WTC11 (cell line): Measurements from ENCODE around the gene ABCB11. TPM values are rescaled to one million over a fixed set of nuclear protein-coding genes. Genes with fewer than 3 reads are reported as not detected.

Experiments
- ATAC-seq: fragments of 200-7000 bp; cut with Tn5 transposase; 2 replicates; pipeline ENCODE4 v1.10.0; 2021; ENCODE audit warnings: mild to moderate bottlenecking, moderate library complexity
- CTCF ChIA-PET: fragments of 300-600 bp; sonication (Branson Sonifier 250); formaldehyde crosslinking; loops from one replicate; lab custom pipeline; 2021; ENCODE audit warnings: antibody characterized with exemption; lab: Charles Lee
- POLR2A ChIA-PET: fragments of 350-600 bp; sonication (Branson Sonifier 250); formaldehyde crosslinking; loops from one replicate; lab custom pipeline; 2021; ENCODE audit warnings: antibody characterized with exemption; lab: Charles Lee
- DNase-seq: peaks from one replicate; pipeline ENCODE4 v3.0.0; 2021; ENCODE audit warnings: low spot score
- H3K27ac Mint-ChIP-seq: 2 replicates; pipeline ENCODE4 v1.8.0; 2021; ENCODE audit warnings: mixed read lengths
- H3K27me3 Mint-ChIP-seq: 2 replicates; pipeline ENCODE4 v1.8.0; 2021; ENCODE audit warnings: low read depth, mild to moderate bottlenecking, moderate library complexity, mixed read lengths
- H3K36me3 Mint-ChIP-seq: 2 replicates; pipeline ENCODE4 v1.8.0; 2021; ENCODE audit warnings: mixed read lengths
- H3K4me1 Mint-ChIP-seq: 2 replicates; pipeline ENCODE4 v1.8.0; 2022; ENCODE audit warnings: mixed read lengths
- H3K4me3 Mint-ChIP-seq: 2 replicates; pipeline ENCODE4 v1.8.0; 2021; ENCODE audit warnings: mild to moderate bottlenecking, moderate library complexity, mixed read lengths
- H3K9me3 Mint-ChIP-seq: 2 replicates; pipeline ENCODE4 v1.8.0; 2021; ENCODE audit warnings: mixed read lengths
- CBFB ChIP-seq: sonication (generic); formaldehyde crosslinking; IDR thresholded peaks from 2 replicates; pipeline ENCODE4 v1.8.1; 2022; ENCODE audit warnings: mild to moderate bottlenecking, low read depth, missing genetic modification reagents
- CREB1 ChIP-seq: sonication (generic); formaldehyde crosslinking; IDR thresholded peaks from 2 replicates; pipeline ENCODE4 v1.8.0; 2023; ENCODE audit warnings: mild to moderate bottlenecking, missing genetic modification reagents
- ELF4 ChIP-seq: sonication (generic); formaldehyde crosslinking; IDR thresholded peaks from 2 replicates; pipeline ENCODE4 v1.8.1; 2022; ENCODE audit warnings: low read depth, mild to moderate bottlenecking, moderate library complexity, missing genetic modification reagents
- FOXJ3 ChIP-seq: sonication (generic); formaldehyde crosslinking; IDR thresholded peaks from 2 replicates; pipeline ENCODE4 v1.9.0; 2021; ENCODE audit warnings: missing genetic modification reagents, mild to moderate bottlenecking, borderline replicate concordance
- FOXP1 ChIP-seq: sonication (generic); formaldehyde crosslinking; IDR thresholded peaks from 2 replicates; pipeline ENCODE4 v1.8.0; 2022; ENCODE audit warnings: missing genetic modification reagents, mild to moderate bottlenecking, moderate library complexity, borderline replicate concordance
- IRF2 ChIP-seq: sonication (generic); formaldehyde crosslinking; IDR thresholded peaks from 2 replicates; pipeline ENCODE4 v1.8.0; 2022; ENCODE audit warnings: low read depth, missing genetic modification reagents, borderline replicate concordance
- JUN ChIP-seq: sonication (generic); formaldehyde crosslinking; IDR thresholded peaks from 2 replicates; pipeline ENCODE4 v1.8.0; 2023; ENCODE audit warnings: mild to moderate bottlenecking, missing genetic modification reagents
- KAT7 ChIP-seq: sonication (generic); formaldehyde crosslinking; IDR thresholded peaks from 2 replicates; pipeline ENCODE4 v1.8.1; 2023; ENCODE audit warnings: missing genetic modification reagents, mild to moderate bottlenecking, borderline replicate concordance
- MXD4 ChIP-seq: fragments of 250-450 bp; sonication (Bioruptor Pico); IDR thresholded peaks from 2 replicates; pipeline ENCODE4 v1.8.0; 2021; ENCODE audit warnings: mild to moderate bottlenecking, moderate library complexity, borderline replicate concordance
- MYBL2 ChIP-seq: sonication (generic); formaldehyde crosslinking; IDR thresholded peaks from 2 replicates; pipeline ENCODE4 v1.8.1; 2023; ENCODE audit warnings: mild to moderate bottlenecking, moderate library complexity, missing genetic modification reagents
- RELA ChIP-seq: sonication (generic); formaldehyde crosslinking; IDR thresholded peaks from 2 replicates; pipeline ENCODE4 v1.8.1; 2022; ENCODE audit warnings: missing genetic modification reagents, mild to moderate bottlenecking, borderline replicate concordance
- SMAD4 ChIP-seq: sonication (generic); formaldehyde crosslinking; IDR thresholded peaks from 2 replicates; pipeline ENCODE4 v1.8.0; 2022; ENCODE audit warnings: mild to moderate bottlenecking, missing genetic modification reagents
- SOX15 ChIP-seq: fragments of 250-450 bp; sonication (Bioruptor Pico); IDR thresholded peaks from 2 replicates; pipeline ENCODE4 v1.9.0; 2021; ENCODE audit warnings: mild to moderate bottlenecking
- SP1 ChIP-seq: sonication (generic); formaldehyde crosslinking; conservative IDR thresholded peaks from 2 replicates; pipeline ENCODE4 v1.8.1; 2022; ENCODE audit warnings: missing genetic modification reagents
- TCF7 ChIP-seq: sonication (generic); formaldehyde crosslinking; IDR thresholded peaks from 2 replicates; pipeline ENCODE4 v1.8.0; 2022; ENCODE audit warnings: mild to moderate bottlenecking, low read depth, missing genetic modification reagents, moderate library complexity
- TEAD4 ChIP-seq: sonication (generic); formaldehyde crosslinking; IDR thresholded peaks from 2 replicates; pipeline ENCODE4 v1.8.0; 2022; ENCODE audit warnings: mild to moderate bottlenecking, missing genetic modification reagents
- ZNF219 ChIP-seq: sonication (generic); formaldehyde crosslinking; IDR thresholded peaks from 2 replicates; pipeline ENCODE4 v1.8.0; 2023; ENCODE audit warnings: missing genetic modification reagents, mild to moderate bottlenecking, borderline replicate concordance
- ZNF423 ChIP-seq: fragments of 250-450 bp; sonication (Bioruptor Pico); IDR thresholded peaks from 2 replicates; pipeline ENCODE4 v2.1.2; 2022; ENCODE audit warnings: mild to moderate bottlenecking, moderate library complexity
- total RNA-seq: library from RNA; stranded (reverse); gene quantifications from 3 replicates; pipeline ENCODE4 v1.2.3, GENCODE V29; 2021
- TF ChIP-seq, protein P1 (sequence below): sonication (generic); formaldehyde crosslinking; IDR thresholded peaks from 2 replicates; pipeline ENCODE4 v1.8.1; 2022; ENCODE audit warnings: missing genetic modification reagents, borderline replicate concordance
- TF ChIP-seq, protein P2 (sequence below): sonication (generic); formaldehyde crosslinking; IDR thresholded peaks from 2 replicates; pipeline ENCODE4 v1.8.0; 2023; ENCODE audit warnings: missing genetic modification reagents
- TF ChIP-seq, protein P3 (sequence below): sonication (generic); formaldehyde crosslinking; IDR thresholded peaks from 2 replicates; pipeline ENCODE4 v1.8.1; 2023; ENCODE audit warnings: mild to moderate bottlenecking, missing genetic modification reagents, moderate library complexity
- TF ChIP-seq, protein P4 (sequence below): sonication (generic); formaldehyde crosslinking; IDR thresholded peaks from 2 replicates; pipeline ENCODE4 v1.8.1; 2022; ENCODE audit warnings: low read depth, mild to moderate bottlenecking, moderate library complexity, missing genetic modification reagents, borderline replicate concordance
- TF ChIP-seq, protein P5 (sequence below): sonication (generic); formaldehyde crosslinking; IDR thresholded peaks from 2 replicates; pipeline ENCODE4 v1.8.1; 2023; ENCODE audit warnings: mild to moderate bottlenecking, missing genetic modification reagents, moderate library complexity
- TF ChIP-seq, protein P6 (sequence below): fragments of 250-450 bp; sonication (Bioruptor Pico); IDR thresholded peaks from 2 replicates; pipeline ENCODE4 v1.9.0; 2021; ENCODE audit warnings: moderate library complexity, mild to moderate bottlenecking, inconsistent platforms, borderline replicate concordance
- TF ChIP-seq, protein P7 (sequence below): sonication (generic); formaldehyde crosslinking; IDR thresholded peaks from 2 replicates; pipeline ENCODE4 v1.8.1; 2023; ENCODE audit warnings: mild to moderate bottlenecking, moderate library complexity, missing genetic modification reagents
- TF ChIP-seq, protein P8 (sequence below): fragments of 250-450 bp; sonication (Bioruptor Pico); IDR thresholded peaks from 2 replicates; pipeline ENCODE4 v2.1.2; 2022; ENCODE audit warnings: mild to moderate bottlenecking, moderate library complexity

The ABCB11 gene
- total RNA-seq, 1 experiment from 2014 or later: 0.77 TPM

DNA sequence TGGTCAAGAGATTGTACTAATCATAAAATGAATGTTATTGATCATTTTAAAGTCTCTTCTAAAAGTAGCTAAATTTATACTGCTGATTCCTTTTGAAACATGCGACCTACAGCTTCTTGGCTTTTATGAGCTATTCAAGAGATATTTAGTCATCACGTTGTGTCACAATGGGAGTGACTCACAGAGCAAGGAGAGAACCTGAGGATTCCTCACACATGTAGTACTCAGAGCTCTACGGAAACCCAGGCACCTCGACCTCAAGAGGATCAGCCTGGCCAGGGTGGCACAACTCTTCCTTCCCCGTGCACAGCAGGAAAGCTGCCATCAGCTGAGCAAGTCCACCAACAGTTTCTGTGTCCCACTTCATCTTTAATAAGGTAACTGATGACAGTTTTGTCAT lies 38.2 kb upstream of the ABCB11 start, which contains the start of gene DHRS9 (continued):
- TF ChIP-seq, protein P1, sequence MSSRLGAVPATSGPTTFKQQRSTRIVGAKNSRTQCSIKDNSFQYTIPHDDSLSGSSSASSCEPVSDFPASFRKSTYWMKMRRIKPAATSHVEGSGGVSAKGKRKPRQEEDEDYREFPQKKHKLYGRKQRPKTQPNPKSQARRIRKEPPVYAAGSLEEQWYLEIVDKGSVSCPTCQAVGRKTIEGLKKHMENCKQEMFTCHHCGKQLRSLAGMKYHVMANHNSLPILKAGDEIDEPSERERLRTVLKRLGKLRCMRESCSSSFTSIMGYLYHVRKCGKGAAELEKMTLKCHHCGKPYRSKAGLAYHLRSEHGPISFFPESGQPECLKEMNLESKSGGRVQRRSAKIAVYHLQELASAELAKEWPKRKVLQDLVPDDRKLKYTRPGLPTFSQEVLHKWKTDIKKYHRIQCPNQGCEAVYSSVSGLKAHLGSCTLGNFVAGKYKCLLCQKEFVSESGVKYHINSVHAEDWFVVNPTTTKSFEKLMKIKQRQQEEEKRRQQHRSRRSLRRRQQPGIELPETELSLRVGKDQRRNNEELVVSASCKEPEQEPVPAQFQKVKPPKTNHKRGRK (CRISPR knock-in tag): no peak
- no peak for TF ChIP-seq KAT7
- TF ChIP-seq, protein P2, sequence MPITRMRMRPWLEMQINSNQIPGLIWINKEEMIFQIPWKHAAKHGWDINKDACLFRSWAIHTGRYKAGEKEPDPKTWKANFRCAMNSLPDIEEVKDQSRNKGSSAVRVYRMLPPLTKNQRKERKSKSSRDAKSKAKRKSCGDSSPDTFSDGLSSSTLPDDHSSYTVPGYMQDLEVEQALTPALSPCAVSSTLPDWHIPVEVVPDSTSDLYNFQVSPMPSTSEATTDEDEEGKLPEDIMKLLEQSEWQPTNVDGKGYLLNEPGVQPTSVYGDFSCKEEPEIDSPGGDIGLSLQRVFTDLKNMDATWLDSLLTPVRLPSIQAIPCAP: no peak
- TF ChIP-seq MXD4 (CRISPR knock-in tag): no peak
- no peak for TF ChIP-seq CBFB (CRISPR knock-in tag)
- no peak for TF ChIP-seq MYBL2
- no peak for TF ChIP-seq RELA
- TF ChIP-seq, protein P3, sequence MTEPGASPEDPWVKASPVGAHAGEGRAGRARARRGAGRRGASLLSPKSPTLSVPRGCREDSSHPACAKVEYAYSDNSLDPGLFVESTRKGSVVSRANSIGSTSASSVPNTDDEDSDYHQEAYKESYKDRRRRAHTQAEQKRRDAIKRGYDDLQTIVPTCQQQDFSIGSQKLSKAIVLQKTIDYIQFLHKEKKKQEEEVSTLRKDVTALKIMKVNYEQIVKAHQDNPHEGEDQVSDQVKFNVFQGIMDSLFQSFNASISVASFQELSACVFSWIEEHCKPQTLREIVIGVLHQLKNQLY: no peak
- TF ChIP-seq TEAD4 (CRISPR knock-in tag): no peak
- TF ChIP-seq ZNF423 (CRISPR knock-in tag): no peak
- TF ChIP-seq, all 79 proteins: peak for 0

DNA sequence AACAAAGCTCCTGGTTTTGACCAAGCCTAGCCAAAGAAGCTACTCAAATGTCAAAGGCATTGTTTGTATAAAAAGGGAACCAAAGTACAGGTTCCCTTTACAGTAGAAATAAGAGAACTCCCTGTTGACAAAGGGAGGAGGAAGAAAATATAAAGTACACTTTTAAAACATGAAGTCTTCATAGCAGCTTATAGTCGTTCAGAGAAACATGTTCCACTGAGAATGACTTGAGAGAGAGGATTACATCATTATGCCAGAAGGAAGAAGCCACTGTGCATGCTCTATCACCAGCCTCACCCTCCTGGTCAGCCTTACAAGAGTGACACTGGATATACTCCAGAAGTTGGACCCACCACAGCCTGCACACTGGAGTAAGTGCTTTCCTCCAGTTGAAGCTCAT lies 35.8 kb upstream of the ABCB11 start:
- no peak for ATAC-seq
- POLR2A ChIA-PET: no interaction called here
- H3K27me3 Mint-ChIP-seq: no peaks in the 10 kb centered on the region; the same call in 1 of the 2 replicates
- no peak overlapping the region for H3K27ac Mint-ChIP-seq
- DNase-seq: no peak
- no peak overlapping the region for H3K4me3 Mint-ChIP-seq
- H3K4me1 Mint-ChIP-seq: no peaks in the 10 kb centered on the region
- H3K9me3 Mint-ChIP-seq: 0 out of 2 replicates have a peak, but pooled peaks cover 3% of the 10 kb centered on the region
- TF ChIP-seq, protein P4, sequence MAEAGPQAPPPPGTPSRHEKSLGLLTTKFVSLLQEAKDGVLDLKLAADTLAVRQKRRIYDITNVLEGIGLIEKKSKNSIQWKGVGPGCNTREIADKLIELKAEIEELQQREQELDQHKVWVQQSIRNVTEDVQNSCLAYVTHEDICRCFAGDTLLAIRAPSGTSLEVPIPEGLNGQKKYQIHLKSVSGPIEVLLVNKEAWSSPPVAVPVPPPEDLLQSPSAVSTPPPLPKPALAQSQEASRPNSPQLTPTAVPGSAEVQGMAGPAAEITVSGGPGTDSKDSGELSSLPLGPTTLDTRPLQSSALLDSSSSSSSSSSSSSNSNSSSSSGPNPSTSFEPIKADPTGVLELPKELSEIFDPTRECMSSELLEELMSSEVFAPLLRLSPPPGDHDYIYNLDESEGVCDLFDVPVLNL (CRISPR knock-in tag): no peak
- no peak for TF ChIP-seq TCF7
- TF ChIP-seq SMAD4 (CRISPR knock-in tag): no peak
- TF ChIP-seq SP1: no peak
- no peak for TF ChIP-seq ZNF219 (CRISPR knock-in tag)
- TF ChIP-seq, protein P5, sequence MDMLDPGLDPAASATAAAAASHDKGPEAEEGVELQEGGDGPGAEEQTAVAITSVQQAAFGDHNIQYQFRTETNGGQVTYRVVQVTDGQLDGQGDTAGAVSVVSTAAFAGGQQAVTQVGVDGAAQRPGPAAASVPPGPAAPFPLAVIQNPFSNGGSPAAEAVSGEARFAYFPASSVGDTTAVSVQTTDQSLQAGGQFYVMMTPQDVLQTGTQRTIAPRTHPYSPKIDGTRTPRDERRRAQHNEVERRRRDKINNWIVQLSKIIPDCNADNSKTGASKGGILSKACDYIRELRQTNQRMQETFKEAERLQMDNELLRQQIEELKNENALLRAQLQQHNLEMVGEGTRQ (CRISPR knock-in tag): no peak
- TF ChIP-seq, protein P6, sequence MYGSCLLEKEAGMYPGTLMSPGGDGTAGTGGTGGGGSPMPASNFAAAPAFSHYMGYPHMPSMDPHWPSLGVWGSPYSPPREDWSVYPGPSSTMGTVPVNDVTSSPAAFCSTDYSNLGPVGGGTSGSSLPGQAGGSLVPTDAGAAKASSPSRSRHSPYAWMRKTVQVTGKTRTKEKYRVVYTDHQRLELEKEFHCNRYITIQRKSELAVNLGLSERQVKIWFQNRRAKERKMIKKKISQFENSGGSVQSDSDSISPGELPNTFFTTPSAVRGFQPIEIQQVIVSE: no peak
- TF ChIP-seq JUN (CRISPR knock-in tag): no peak
- TF ChIP-seq, protein P7, sequence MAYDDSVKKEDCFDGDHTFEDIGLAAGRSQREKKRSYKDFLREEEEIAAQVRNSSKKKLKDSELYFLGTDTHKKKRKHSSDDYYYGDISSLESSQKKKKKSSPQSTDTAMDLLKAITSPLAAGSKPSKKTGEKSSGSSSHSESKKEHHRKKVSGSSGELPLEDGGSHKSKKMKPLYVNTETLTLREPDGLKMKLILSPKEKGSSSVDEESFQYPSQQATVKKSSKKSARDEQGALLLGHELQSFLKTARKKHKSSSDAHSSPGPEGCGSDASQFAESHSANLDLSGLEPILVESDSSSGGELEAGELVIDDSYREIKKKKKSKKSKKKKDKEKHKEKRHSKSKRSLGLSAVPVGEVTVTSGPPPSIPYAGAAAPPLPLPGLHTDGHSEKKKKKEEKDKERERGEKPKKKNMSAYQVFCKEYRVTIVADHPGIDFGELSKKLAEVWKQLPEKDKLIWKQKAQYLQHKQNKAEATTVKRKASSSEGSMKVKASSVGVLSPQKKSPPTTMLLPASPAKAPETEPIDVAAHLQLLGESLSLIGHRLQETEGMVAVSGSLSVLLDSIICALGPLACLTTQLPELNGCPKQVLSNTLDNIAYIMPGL (CRISPR knock-in tag): no peak
- TF ChIP-seq ELF4 (CRISPR knock-in tag): no peak
- no peak for TF ChIP-seq FOXJ3
- no peak for TF ChIP-seq CREB1 (CRISPR knock-in tag)
- TF ChIP-seq IRF2 (CRISPR knock-in tag): no peak
- TF ChIP-seq, protein P8, sequence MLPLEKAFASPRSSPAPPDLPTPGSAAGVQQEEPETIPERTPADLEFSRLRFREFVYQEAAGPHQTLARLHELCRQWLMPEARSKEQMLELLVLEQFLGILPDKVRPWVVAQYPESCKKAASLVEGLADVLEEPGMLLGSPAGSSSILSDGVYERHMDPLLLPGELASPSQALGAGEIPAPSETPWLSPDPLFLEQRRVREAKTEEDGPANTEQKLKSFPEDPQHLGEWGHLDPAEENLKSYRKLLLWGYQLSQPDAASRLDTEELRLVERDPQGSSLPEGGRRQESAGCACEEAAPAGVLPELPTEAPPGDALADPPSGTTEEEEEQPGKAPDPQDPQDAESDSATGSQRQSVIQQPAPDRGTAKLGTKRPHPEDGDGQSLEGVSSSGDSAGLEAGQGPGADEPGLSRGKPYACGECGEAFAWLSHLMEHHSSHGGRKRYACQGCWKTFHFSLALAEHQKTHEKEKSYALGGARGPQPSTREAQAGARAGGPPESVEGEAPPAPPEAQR: no peak
- no peak for TF ChIP-seq SOX15 (CRISPR knock-in tag)
- TF ChIP-seq FOXP1 (CRISPR knock-in tag): no peak
- CTCF ChIA-PET: interaction anchor here (0.6 kb wide), 1 partner anchor 42 kb away, joined by 3 read pairs; no protein-coding TSS in a partner anchor
- no peaks in the 10 kb centered on the region for H3K36me3 Mint-ChIP-seq
